T-cell (primary cell): ENCODE results near the gene ELF4. TPM values are rescaled to one million over a fixed set of nuclear protein-coding genes. Genes with fewer than 3 reads are reported as not detected.
A peak's percentile ranks its signal among the peaks of the same experiment; 100 is the strongest.

Experiments used
- ATAC-seq, 4 experiments: fragments of 200-7000 bp in 3 of 4; fragments of 150-1000 bp in 1 of 4; cut with Tn5 transposase; replicated peaks in 1 of 4; 1 replicate in 3 of 4; 2 replicates in 1 of 4; pipeline ENCODE4 v1.10.0; 2021; ENCODE audit warnings: moderate library complexity in 3 of 4, mild to moderate bottlenecking in 2 of 4, moderate number of reproducible peaks in 1 of 4
- CTCF ChIA-PET, 2 donors: fragments of 300-600 bp; sonication (Branson Sonifier 250); formaldehyde crosslinking; loops; one replicate each; lab custom pipeline; 2022; ENCODE audit warnings: antibody characterized with exemption in 2 of 2; lab: Charles Lee
- POLR2A ChIA-PET, 2 donors: fragments of 300-600 bp; sonication (Branson Sonifier 250); formaldehyde crosslinking; loops; one replicate each; lab custom pipeline; 2022; ENCODE audit warnings: antibody characterized with exemption in 2 of 2; lab: Charles Lee
- DNase-seq, 35 experiments: peaks; one replicate each; pipeline versions ENCODE4 v3.0.0 to v3.0.0-alpha.2; 2013 to 2023
- H3K27ac ChIP-seq: one replicate; pipeline ENCODE4 v1.5.1; 2013; ENCODE audit warnings: low read length
- H3K27me3 ChIP-seq, 2 experiments: replicated peaks in 1 of 2; 1 replicate in 1 of 2; 2 replicates in 1 of 2; pipeline versions ENCODE4 v1.6.1 to v1.7.0; 2013; ENCODE audit warnings: low read length in 1 of 2, mixed read lengths in 1 of 2; ENCODE audit not compliant: control insufficient read depth in 2 of 2, insufficient read depth in 2 of 2; ENCODE audit errors: extremely low read depth in 1 of 2
- H3K36me3 ChIP-seq, 2 donors: 1 replicate in 1 of 2; 2 replicates in 1 of 2; pipeline versions ENCODE4 v1.6.1 to v1.7.0; 2013; ENCODE audit warnings: low read length in 1 of 2; ENCODE audit not compliant: control insufficient read depth in 2 of 2, insufficient read depth in 1 of 2; ENCODE audit errors: extremely low read depth in 1 of 2
- H3K4me1 ChIP-seq, 2 experiments: 1 replicate in 1 of 2; 2 replicates in 1 of 2; pipeline versions ENCODE4 v1.6.1 to v1.7.0; 2013; ENCODE audit warnings: low read length in 2 of 2, mixed read lengths in 1 of 2; ENCODE audit not compliant: insufficient read depth in 2 of 2, control insufficient read depth in 1 of 2; ENCODE audit errors: extremely low read depth in 1 of 2
- H3K4me3 ChIP-seq, 2 donors: 1 replicate in 1 of 2; 2 replicates in 1 of 2; pipeline versions ENCODE4 v1.5.1 to v1.7.0; 2013; ENCODE audit warnings: mild to moderate bottlenecking in 2 of 2, low read length in 1 of 2, moderate library complexity in 1 of 2; ENCODE audit not compliant: control insufficient read depth in 1 of 2; ENCODE audit errors: extremely low read depth in 1 of 2
- H3K9me3 ChIP-seq: 2 replicates; pipeline ENCODE4 v1.7.0; 2013
- H3K27ac Mint-ChIP-seq, 2 donors: one replicate each; pipeline ENCODE4 v1.8.0; 2020 to 2021; ENCODE audit warnings: mild to moderate bottlenecking in 2 of 2, mixed read lengths in 2 of 2
- H3K27me3 Mint-ChIP-seq, 2 donors: one replicate each; pipeline ENCODE4 v1.8.0; 2021 to 2022; ENCODE audit warnings: mixed read lengths in 2 of 2
- H3K36me3 Mint-ChIP-seq: one replicate; pipeline ENCODE4 v1.8.0; 2021; ENCODE audit warnings: mixed read lengths
- H3K4me1 Mint-ChIP-seq, 3 donors: one replicate each; pipeline ENCODE4 v1.8.0; 2020 to 2022; ENCODE audit warnings: mixed read lengths in 3 of 3, mild to moderate bottlenecking in 1 of 3
- H3K4me3 Mint-ChIP-seq, 3 donors: one replicate each; pipeline ENCODE4 v1.8.0; 2020 to 2022; ENCODE audit warnings: mild to moderate bottlenecking in 3 of 3, mixed read lengths in 3 of 3, moderate library complexity in 3 of 3
- H3K9me3 Mint-ChIP-seq, 3 donors: one replicate each; pipeline ENCODE4 v1.8.0; 2020 to 2022; ENCODE audit warnings: mixed read lengths in 3 of 3
- WGBS: methylation state at CpG from one replicate; pipeline ENCODE4 v1.1.5; 2013; ENCODE audit warnings: missing lambda C conversion rate; ENCODE audit not compliant: insufficient coverage; 5-methylcytosine and 5-hydroxymethylcytosine counted together
- total RNA-seq, 35 experiments: library from RNA in 6 of 35; stranded (reverse) in 6 of 35; fragments of 120-200 nt in 1 of 35; gene quantifications; one replicate each; pipeline versions ENCODE4 v1.2.1 to v1.2.4 and lab custom pipeline; 2013 to 2026

The ELF4 gene
- total RNA-seq, 5 donors from 2014 or later (not counting 1 experiment from before 2014, with no cell fraction given), result 30.0 to 35.6 (median 30.6) TPM

- peaks cover 0 to 14% of the 10 kb centered on the region in 2 experiments for H3K4me1 ChIP-seq
- Mint-ChIP-seq H3K36me3 (peaks cover 3% of the 10 kb centered on the region), H3K4me3 (peak overlapping the region; percentile 54 to 76 (median 75)), H3K27ac (no peak overlapping the region), H3K27me3 (peaks cover 0 to 8% of the 10 kb centered on the region in 2 donors), H3K9me3 (no peaks in the 10 kb centered on the region), H3K4me1 (peaks cover 0 to 6% (median 5%) of the 10 kb centered on the region in 3 donors)
- H3K4me3 ChIP-seq, result peak overlapping the region; percentile 48 to 52
- DNase-seq, result peak; percentile 23 to 85 (median 70)
- ATAC-seq, result peak; percentile 86 to 90 (median 88)
- no peaks in the 10 kb centered on the region for H3K27me3 ChIP-seq
- no peaks in the 10 kb centered on the region for H3K9me3 ChIP-seq
- peaks cover 0 to 1% of the 10 kb centered on the region in 2 donors for H3K36me3 ChIP-seq
- no peak overlapping the region for H3K27ac ChIP-seq
- POLR2A ChIA-PET, result interaction anchor here in 1 of 2 donors (0.7 kb wide), 1 partner anchor 199 kb away, joined by 14 read pairs; no protein-coding TSS in a partner anchor
- CTCF ChIA-PET, result interaction anchor here (0.6 to 1.9 kb wide), 27 partner anchors 8 to 465 kb away, joined by 3 to 23 read pairs (median 3); partner anchors contain the start of gene UTP14A (in 1 of the 2)
- under 1% methylated on average over 34 of the region's 87 CpGs for WGBS
Observed at GRCh38 chrX:130060122-130061069, 49.9 kb downstream of the ELF4 start.

- H3K4me1 Mint-ChIP-seq, result peaks cover 0 to 6% (median 5%) of the 10 kb centered on the region in 3 donors
- H3K4me3 ChIP-seq, result no peak overlapping the region
- ChIA-PET POLR2A (no interaction called here), CTCF (interaction anchor here (0.5 to 0.8 kb wide), 3 partner anchors 50 to 906 kb away, joined by 3 to 4 read pairs (median 3); no protein-coding TSS in a partner anchor)
- peaks cover 0 to 4% of the 10 kb centered on the region in 2 donors for H3K27me3 Mint-ChIP-seq
- no peaks in the 10 kb centered on the region for H3K9me3 Mint-ChIP-seq
- H3K4me1 ChIP-seq, result peaks cover 0 to 14% of the 10 kb centered on the region in 2 experiments
- WGBS, result no CpG with 5 or more reads among the region's 7 CpGs
- H3K27ac ChIP-seq, result no peak overlapping the region
- peaks cover 0 to 4% of the 10 kb centered on the region in 2 donors for H3K36me3 ChIP-seq
- ATAC-seq (no peak), DNase-seq (no peak)
- no peak overlapping the region for H3K4me3 Mint-ChIP-seq
- no peaks in the 10 kb centered on the region for H3K9me3 ChIP-seq
- H3K27ac Mint-ChIP-seq, result no peak overlapping the region
- H3K27me3 ChIP-seq, result no peaks in the 10 kb centered on the region
- H3K36me3 Mint-ChIP-seq, result no peaks in the 10 kb centered on the region
Observed at GRCh38 chrX:130058652-130059051, 51.6 kb downstream of the ELF4 start.

- Mint-ChIP-seq H3K27me3 (no peaks in the 10 kb centered on the region), H3K36me3 (no peaks in the 10 kb centered on the region), H3K9me3 (no peaks in the 10 kb centered on the region), H3K27ac (no peak overlapping the region), H3K4me1 (peaks cover 0 to 6% (median 5%) of the 10 kb centered on the region in 3 donors), H3K4me3 (no peak overlapping the region)
- DNase-seq (no peak), ATAC-seq (no peak)
- no peak overlapping the region for H3K4me3 ChIP-seq
- ChIA-PET POLR2A (interaction anchor here in 1 of 2 donors (0.6 kb wide), 1 partner anchor 23 kb away, joined by 6 read pairs; no protein-coding TSS in a partner anchor), CTCF (interaction anchor here in 1 of 2 donors (0.6 kb wide), 1 partner anchor 68 kb away, joined by 10 read pairs; no protein-coding TSS in a partner anchor)
- H3K36me3 ChIP-seq, result peaks cover 0 to 11% of the 10 kb centered on the region in 2 donors
- H3K4me1 ChIP-seq, result peaks cover 0 to 14% of the 10 kb centered on the region in 2 experiments
- no CpG with 5 or more reads among the region's 9 CpGs for WGBS
- H3K27me3 ChIP-seq, result no peaks in the 10 kb centered on the region
- H3K9me3 ChIP-seq, result no peaks in the 10 kb centered on the region
- H3K27ac ChIP-seq, result no peak overlapping the region
Observed at GRCh38 chrX:130057209-130057608, 53.1 kb downstream of the ELF4 start.

DNA sequence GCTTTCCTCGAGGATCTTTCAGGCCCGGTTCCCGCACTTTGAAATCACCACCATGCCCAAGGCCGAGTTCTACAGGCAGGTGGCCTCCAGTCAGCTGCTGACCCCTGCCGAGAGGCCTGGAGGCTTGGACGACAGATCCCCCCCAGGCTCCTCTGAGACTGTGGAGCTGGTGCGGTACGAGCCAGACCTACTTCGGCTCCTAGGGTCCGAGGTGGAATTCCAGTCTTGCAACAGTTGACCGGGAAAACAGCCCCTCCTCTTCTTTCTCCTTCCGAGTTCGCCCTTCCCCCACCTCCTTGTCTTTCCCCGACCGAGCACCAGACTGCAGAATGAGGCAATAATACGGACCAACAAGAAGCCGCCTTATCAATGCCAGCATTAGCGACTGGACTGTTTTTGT is 54.4 kb downstream of the ELF4 start:
- Mint-ChIP-seq H3K4me1 (peaks cover 0 to 4% (median 2%) of the 10 kb centered on the region in 3 donors), H3K9me3 (no peaks in the 10 kb centered on the region), H3K27ac (no peak overlapping the region), H3K36me3 (no peaks in the 10 kb centered on the region), H3K27me3 (no peaks in the 10 kb centered on the region), H3K4me3 (no peak overlapping the region)
- Histone ChIP-seq H3K9me3 (no peaks in the 10 kb centered on the region), H3K4me1 (peaks cover 0 to 8% of the 10 kb centered on the region in 2 experiments), H3K4me3 (no peak overlapping the region), H3K27ac (no peak overlapping the region), H3K27me3 (no peaks in the 10 kb centered on the region), H3K36me3 (peaks cover 0 to 23% of the 10 kb centered on the region in 2 donors)
- ChIA-PET CTCF (no interaction called here), POLR2A (no interaction called here)
- DNase-seq, result no peak
- WGBS, result 100% methylated on average over 2 of the region's 18 CpGs
- no peak for ATAC-seq

GRCh38 chrX:130055103-130055502 is 55.2 kb downstream of the ELF4 start:
- Histone ChIP-seq H3K27ac (no peak overlapping the region), H3K4me1 (peaks cover 0 to 4% of the 10 kb centered on the region in 2 experiments), H3K36me3 (peaks cover 0 to 26% of the 10 kb centered on the region in 2 donors), H3K27me3 (no peaks in the 10 kb centered on the region), H3K9me3 (no peaks in the 10 kb centered on the region), H3K4me3 (no peak overlapping the region)
- H3K4me1 Mint-ChIP-seq, result peaks cover 0 to 2% (median 0%) of the 10 kb centered on the region in 3 donors
- H3K36me3 Mint-ChIP-seq, result no peaks in the 10 kb centered on the region
- no peak overlapping the region for H3K27ac Mint-ChIP-seq
- H3K27me3 Mint-ChIP-seq, result no peaks in the 10 kb centered on the region
- ATAC-seq, result no peak
- 80% methylated on average over 1 of the region's 11 CpGs for WGBS
- H3K9me3 Mint-ChIP-seq, result no peaks in the 10 kb centered on the region
- no peak overlapping the region for H3K4me3 Mint-ChIP-seq
- ChIA-PET POLR2A (no interaction called here), CTCF (no interaction called here)
- no peak for DNase-seq

DNA sequence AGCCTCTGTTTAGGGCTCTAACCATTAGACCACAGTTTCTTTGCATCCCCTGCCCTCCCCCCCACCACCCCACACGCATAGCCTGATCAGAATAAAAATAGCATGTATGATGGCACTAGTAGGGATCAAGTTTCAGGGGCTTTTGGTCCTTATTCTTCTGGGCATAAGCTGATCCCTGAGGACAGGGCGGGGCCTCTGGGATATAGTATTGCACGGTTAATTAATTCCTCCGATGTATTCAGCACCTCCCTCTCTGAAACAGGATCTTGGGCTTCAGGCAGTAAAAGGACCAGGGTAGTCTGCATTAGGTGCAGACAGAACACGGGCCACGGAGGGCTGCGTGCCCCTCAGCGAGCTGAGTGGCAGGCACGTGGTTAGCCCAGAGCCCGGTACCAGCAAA is 57.1 kb downstream of the ELF4 start:
- no peaks in the 10 kb centered on the region for H3K9me3 ChIP-seq
- no peaks in the 10 kb centered on the region for H3K27me3 ChIP-seq
- ATAC-seq (no peak), DNase-seq (no peak)
- H3K27ac ChIP-seq, result no peak overlapping the region
- Mint-ChIP-seq H3K27ac (no peak overlapping the region), H3K27me3 (no peaks in the 10 kb centered on the region), H3K9me3 (no peaks in the 10 kb centered on the region), H3K4me1 (no peaks in the 10 kb centered on the region), H3K36me3 (peaks cover 3% of the 10 kb centered on the region), H3K4me3 (no peak overlapping the region)
- peaks cover 0 to 29% of the 10 kb centered on the region in 2 donors for H3K36me3 ChIP-seq
- POLR2A ChIA-PET, result interaction anchor here in 1 of 2 donors (0.6 kb wide), 1 partner anchor 83 kb away, joined by 5 read pairs; no protein-coding TSS in a partner anchor
- 100% methylated on average over 5 of the region's 10 CpGs for WGBS
- H3K4me3 ChIP-seq, result no peak overlapping the region
- no peaks in the 10 kb centered on the region for H3K4me1 ChIP-seq
- CTCF ChIA-PET, result interaction anchor here in 1 of 2 donors (0.6 kb wide), 1 partner anchor 395 kb away, joined by 3 read pairs; no protein-coding TSS in a partner anchor
